Globus pallidus (tissue), 1 donor: ENCODE data around the gene MRPS2.
"Not testable (repeated sequence)": the region's sequence is repeated elsewhere in the genome, so short reads cannot be mapped to it uniquely, and the experiment has no call there.

Experiments used
- DNase-seq: peaks from one replicate; pipeline ENCODE4 v3.0.0-alpha.2; 2015; ENCODE audit warnings: low spot score

The MRPS2 gene

GRCh38 chr9:135500525-135501260, at the start of gene MRPS2:
TSS of gene MRPS2 (plus strand) at chr9:135500682. CDS start at chr9:135500711, 29 bp downstream.
- DNase-seq, result peak; percentile 83

GRCh38 chr9:135450956-135451355, 49.5 kb upstream of the MRPS2 start:
- DNase-seq, result no peak

GRCh38 chr9:135451909-135452308, 48.6 kb upstream of the MRPS2 start:
- DNase-seq, result not testable (repeated sequence)

- DNase-seq, result no peak
Observed at GRCh38 chr9:135454737-135455136, 45.7 kb upstream of the MRPS2 start.

- DNase-seq, result no peak
Observed at GRCh38 chr9:135455401-135456030, 45.0 kb upstream of the MRPS2 start.

GRCh38 chr9:135456436-135457104, 43.9 kb upstream of the MRPS2 start:
- no peak for DNase-seq

GRCh38 chr9:135458478-135458877, 42.0 kb upstream of the MRPS2 start:
- not testable (repeated sequence) for DNase-seq

GRCh38 chr9:135461936-135462335, 38.5 kb upstream of the MRPS2 start:
- DNase-seq, result no peak

GRCh38 chr9:135463140-135463539, 37.3 kb upstream of the MRPS2 start:
- no peak for DNase-seq

GRCh38 chr9:135464181-135464580, 36.3 kb upstream of the MRPS2 start:
- DNase-seq, result no peak

GRCh38 chr9:135468854-135469521, 31.5 kb upstream of the MRPS2 start:
- DNase-seq, result no peak

- DNase-seq, result no peak
Observed at GRCh38 chr9:135471791-135472640, 28.5 kb upstream of the MRPS2 start.

- DNase-seq, result no peak
Observed at GRCh38 chr9:135473972-135474543, 26.4 kb upstream of the MRPS2 start.

- no peak for DNase-seq
Observed at GRCh38 chr9:135474915-135475314, 25.6 kb upstream of the MRPS2 start.

- DNase-seq, result no peak
Observed at GRCh38 chr9:135476561-135477355, 23.7 kb upstream of the MRPS2 start.

GRCh38 chr9:135478191-135478590, 22.3 kb upstream of the MRPS2 start:
- DNase-seq, result no peak

GRCh38 chr9:135478829-135479468, 21.5 kb upstream of the MRPS2 start:
- peak; percentile 52 for DNase-seq

GRCh38 chr9:135479469-135480052, 20.9 kb upstream of the MRPS2 start, which contains the start of gene PPP1R26:
TSS of gene PPP1R26 (plus strand) at chr9:135479782. CDS start at chr9:135484511, 4,729 bp downstream.
- DNase-seq, result no peak
